Measurements from ENCODE around the gene SHISA6.

Gene SHISA6

GRCh38 chr17:11485336-11486100, 244.5 kb downstream of the SHISA6 start:
- no peak for DNase-seq

- DNase-seq = no peak
These were observed 245.3 kb downstream of the SHISA6 start for GRCh38 chr17:11486101-11486867.

- no peak for DNase-seq
These were observed 245.9 kb downstream of the SHISA6 start for GRCh38 chr17:11486868-11487310.

- no peak for DNase-seq
These were observed 246.5 kb downstream of the SHISA6 start for GRCh38 chr17:11487469-11487868.

GRCh38 chr17:11488407-11488806, 247.4 kb downstream of the SHISA6 start:
- no peak for DNase-seq

- no peak for DNase-seq
These were observed 249.2 kb downstream of the SHISA6 start for GRCh38 chr17:11490171-11490755.

- no peak for DNase-seq
These were observed 251.5 kb downstream of the SHISA6 start for GRCh38 chr17:11492511-11492910.

GRCh38 chr17:11493936-11494335, 252.9 kb downstream of the SHISA6 start:
- DNase-seq = no peak

- DNase-seq = no peak
These were observed 254.6 kb downstream of the SHISA6 start for GRCh38 chr17:11495613-11496012.

GRCh38 chr17:11499881-11500280, 258.9 kb downstream of the SHISA6 start:
- DNase-seq = no peak

GRCh38 chr17:11503308-11504035, 262.5 kb downstream of the SHISA6 start:
- DNase-seq = no peak

- no peak for DNase-seq
These were observed 265.6 kb downstream of the SHISA6 start for GRCh38 chr17:11506635-11507034.

- no peak for DNase-seq
These were observed 270.7 kb downstream of the SHISA6 start for GRCh38 chr17:11511696-11512095.

GRCh38 chr17:11514565-11514964, 273.6 kb downstream of the SHISA6 start:
- DNase-seq = no peak

GRCh38 chr17:11514981-11515680, 274.1 kb downstream of the SHISA6 start:
- no peak for DNase-seq

GRCh38 chr17:11515901-11516300, 274.9 kb downstream of the SHISA6 start:
- no peak for DNase-seq

- no peak for DNase-seq
These were observed 294.2 kb downstream of the SHISA6 start for GRCh38 chr17:11535231-11535630.

- DNase-seq = no peak
These were observed 297.4 kb downstream of the SHISA6 start for GRCh38 chr17:11538366-11538765.

- DNase-seq = no peak
These were observed 298.6 kb downstream of the SHISA6 start for GRCh38 chr17:11539637-11540036.

- no peak for DNase-seq
These were observed 304.0 kb downstream of the SHISA6 start for GRCh38 chr17:11545002-11545401.

- DNase-seq = no peak
These were observed 304.7 kb downstream of the SHISA6 start for GRCh38 chr17:11545696-11546095.

GRCh38 chr17:11547853-11548252, 306.8 kb downstream of the SHISA6 start:
- DNase-seq = no peak

- no peak for DNase-seq
These were observed 307.4 kb downstream of the SHISA6 start for GRCh38 chr17:11548398-11548797.
